ENCODE data around the gene TUBGCP3.
"Not testable (repeated sequence)": the region's sequence is repeated elsewhere in the genome, so short reads cannot be mapped to it uniquely, and the experiment has no call there.

TUBGCP3 gene, protein sequence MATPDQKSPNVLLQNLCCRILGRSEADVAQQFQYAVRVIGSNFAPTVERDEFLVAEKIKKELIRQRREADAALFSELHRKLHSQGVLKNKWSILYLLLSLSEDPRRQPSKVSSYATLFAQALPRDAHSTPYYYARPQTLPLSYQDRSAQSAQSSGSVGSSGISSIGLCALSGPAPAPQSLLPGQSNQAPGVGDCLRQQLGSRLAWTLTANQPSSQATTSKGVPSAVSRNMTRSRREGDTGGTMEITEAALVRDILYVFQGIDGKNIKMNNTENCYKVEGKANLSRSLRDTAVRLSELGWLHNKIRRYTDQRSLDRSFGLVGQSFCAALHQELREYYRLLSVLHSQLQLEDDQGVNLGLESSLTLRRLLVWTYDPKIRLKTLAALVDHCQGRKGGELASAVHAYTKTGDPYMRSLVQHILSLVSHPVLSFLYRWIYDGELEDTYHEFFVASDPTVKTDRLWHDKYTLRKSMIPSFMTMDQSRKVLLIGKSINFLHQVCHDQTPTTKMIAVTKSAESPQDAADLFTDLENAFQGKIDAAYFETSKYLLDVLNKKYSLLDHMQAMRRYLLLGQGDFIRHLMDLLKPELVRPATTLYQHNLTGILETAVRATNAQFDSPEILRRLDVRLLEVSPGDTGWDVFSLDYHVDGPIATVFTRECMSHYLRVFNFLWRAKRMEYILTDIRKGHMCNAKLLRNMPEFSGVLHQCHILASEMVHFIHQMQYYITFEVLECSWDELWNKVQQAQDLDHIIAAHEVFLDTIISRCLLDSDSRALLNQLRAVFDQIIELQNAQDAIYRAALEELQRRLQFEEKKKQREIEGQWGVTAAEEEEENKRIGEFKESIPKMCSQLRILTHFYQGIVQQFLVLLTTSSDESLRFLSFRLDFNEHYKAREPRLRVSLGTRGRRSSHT

DNA sequence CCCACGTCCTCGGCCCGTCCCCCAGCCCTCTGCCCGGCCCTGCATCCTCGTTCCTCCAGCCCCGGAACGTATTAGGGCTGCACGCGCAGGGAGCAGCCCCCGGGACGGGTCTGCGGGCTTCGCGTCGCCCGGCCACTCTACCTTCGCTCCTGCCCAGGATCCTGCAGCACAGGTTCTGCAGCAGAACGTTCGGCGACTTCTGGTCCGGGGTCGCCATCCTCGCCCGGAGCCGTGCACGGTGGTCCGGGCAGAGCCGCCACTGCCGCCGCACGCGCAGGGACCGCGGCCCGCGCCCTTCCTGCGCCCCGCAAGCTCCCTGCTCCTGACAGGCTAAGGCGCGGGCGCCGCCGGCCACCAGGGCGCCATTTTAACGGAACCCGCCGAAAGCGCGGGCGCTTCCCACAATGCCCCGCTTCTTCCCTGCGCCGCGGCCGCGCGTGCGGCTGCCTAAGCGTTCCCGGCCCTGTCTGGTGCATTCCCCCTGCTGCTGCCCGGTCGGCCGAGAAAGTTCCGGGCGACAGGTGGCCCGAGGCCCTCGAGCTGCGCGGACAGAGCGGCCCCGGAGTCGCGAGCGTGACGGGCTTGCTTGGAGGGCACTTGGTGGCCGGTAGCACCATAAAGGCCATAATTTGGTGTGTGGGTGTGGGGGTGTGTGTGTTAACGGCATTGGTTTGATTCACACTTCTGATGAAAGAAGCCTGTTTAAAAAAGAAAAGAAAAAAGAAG is at the start of gene TUBGCP3:
TSS of gene TUBGCP3 (minus strand) at position 390 of the 726 bp plus-strand sequence. CDS start at position 217, 173 bp downstream.
- DNase-seq (ENCODE audit: low read depth), result peak; percentile 63

DNA sequence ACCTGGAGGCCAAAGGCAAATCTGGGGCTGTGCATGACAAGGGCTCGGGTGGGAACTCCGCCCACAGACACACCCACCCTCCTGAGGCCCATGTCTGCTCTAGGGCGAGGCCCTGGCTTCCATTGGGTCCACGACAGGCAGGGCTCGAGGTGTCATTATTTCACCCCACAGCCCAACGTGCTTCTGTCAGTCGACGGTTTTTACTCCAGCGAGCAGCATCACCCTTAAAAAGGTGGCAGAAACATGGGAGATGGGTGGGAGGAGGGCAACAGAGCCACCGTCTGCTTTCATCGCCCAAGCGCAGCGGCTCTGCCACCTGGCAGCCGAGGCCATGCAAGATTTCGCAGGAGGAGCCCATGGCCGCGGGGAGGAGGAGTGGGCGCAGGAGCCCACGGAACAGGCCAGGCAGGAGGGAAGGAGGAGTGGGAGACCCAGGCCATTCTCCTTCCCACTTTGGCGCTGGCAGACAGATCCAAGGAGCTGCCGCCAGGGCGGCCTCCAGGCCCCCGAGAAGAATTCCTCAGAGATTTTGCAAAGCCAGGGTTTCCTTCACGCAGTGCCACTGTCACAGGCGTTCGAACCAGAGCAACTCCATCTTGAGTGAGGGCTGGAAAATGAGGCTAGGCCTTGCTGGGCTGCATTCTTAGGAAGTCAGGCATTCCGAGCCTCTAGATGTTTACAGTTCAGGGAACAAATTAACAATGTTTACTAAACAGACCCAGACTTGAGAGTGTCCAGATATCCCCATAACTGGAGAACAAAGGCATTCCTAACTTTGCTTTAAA is 49.3 kb upstream of the TUBGCP3 start:
- DNase-seq (ENCODE audit: low read depth), result no peak

DNA sequence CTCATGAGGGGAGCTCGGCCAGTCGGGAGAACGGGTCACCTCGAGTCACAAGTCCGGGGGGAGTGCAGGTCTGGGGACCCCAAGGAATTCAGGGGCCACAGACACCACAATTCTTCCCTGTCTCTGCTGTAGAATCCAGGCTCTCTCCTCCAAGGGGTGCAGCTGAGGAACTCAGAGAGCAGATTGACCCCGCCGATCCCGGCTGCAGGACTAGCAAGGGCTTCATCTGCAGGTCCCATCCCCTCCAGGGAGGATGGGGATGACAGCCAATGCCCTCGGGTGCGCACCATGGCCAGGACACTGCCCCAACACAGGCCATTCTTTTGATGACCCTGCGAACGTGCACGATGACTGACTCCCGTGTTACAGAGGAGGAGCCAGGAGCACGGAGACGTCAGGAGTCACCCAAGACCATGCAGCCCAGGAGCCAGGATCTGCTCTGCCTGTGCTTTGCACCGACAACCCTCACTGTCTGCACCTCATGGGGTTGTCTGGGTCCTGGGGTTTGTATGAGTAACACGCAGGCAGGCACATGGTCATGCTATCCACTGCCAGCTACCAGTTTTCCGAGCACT is 48.5 kb upstream of the TUBGCP3 start:
- no peak for DNase-seq (ENCODE audit: low read depth)

DNA sequence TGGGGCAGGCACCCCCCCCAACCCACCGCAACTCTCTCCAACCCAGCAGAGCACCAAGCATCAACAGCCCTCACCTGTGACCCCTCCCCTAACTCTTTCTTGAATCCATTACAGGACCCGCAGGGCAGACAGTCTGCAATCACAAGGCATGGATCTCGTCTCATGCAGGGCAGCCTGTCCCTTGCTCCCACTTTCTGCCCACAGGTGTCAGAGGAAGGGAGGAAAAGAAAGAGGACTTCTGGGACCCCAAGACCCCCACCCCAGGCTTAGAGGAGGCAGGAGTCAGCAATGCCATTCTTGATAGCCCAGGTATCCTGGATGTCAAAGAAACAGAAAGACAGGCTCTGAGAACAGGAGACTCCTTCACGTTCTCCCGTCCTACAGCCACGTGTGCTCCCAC is 47.4 kb upstream of the TUBGCP3 start:
- DNase-seq (ENCODE audit: low read depth), result no peak

DNA sequence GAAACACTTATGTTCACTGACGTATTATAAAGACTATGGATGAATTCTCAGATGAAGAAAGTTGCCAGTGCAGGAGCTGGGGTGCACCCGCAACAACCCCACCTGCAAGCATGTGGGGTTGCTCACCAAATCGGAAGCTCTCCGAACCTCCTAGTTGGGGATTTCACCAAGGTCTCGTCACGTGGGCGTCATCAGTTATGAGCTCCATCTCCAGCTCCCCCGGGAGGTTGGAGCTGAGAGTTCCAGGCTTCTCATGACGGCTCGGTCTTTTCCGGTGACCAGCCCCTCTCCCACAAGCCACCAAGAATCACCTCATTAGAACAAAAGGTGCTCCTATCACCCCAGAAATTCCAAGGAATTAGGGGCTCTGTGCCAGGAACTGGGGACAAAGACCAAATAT is 46.1 kb upstream of the TUBGCP3 start:
- DNase-seq (ENCODE audit: low read depth), result no peak

DNA sequence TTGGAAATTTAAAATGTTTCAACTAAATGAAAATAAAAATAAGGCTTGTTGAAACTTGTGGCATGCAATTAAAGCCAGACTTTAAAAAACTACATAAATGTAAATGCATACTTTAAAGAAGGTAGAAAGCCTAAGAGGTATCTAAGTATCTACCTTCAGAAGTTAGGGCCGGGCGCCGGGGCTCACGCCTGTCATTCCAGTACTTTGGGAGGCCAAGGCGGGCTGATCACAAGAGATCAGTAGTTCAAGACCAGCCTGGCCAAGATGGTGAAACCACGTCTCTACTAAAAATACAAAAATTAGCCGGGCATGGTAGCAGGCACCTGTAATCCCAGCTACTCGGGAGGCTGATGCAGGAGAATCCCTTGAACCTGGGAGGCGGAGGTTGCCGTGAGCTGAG is 42.3 kb upstream of the TUBGCP3 start:
- not testable (repeated sequence) for DNase-seq (ENCODE audit: low read depth)

DNA sequence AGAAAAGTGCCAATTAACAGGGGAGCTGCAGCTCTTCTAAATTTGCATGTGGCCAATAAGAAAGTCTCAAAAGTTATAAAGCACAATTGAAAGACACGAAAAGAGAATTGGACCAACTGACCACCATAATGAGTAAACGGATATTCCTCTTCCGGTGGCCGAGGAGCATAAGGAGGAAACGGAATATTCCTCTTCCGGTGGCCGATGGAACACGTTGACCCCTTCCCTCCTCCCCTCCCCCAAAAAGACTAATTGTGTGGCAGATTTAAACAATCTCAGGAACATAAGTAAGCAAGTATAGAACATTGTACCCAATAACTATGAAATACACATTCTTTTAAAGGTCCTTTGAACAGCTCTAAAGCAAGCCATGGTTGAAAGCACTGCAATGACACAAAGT is 41.2 kb upstream of the TUBGCP3 start:
- DNase-seq (ENCODE audit: low read depth), result no peak

DNA sequence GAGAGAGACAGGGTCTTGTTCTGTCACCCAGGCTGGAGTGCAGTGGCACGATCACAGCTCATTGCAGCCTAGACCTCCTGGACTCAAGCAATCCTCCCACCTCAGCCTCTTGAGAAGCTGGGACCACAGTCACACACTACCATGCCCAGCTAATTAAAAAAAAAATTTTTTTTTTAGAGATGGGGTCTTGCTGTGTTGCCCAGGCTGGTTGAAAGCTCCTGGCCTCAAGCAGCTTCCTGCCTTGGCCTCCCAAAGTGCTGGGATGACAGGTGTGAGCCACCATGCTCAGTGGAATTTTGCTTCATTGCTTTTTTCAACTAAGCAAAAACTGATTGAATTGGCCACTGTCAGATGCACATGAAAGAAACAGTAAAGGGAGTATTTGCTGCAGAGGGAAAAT is 39.7 kb upstream of the TUBGCP3 start:
- DNase-seq (ENCODE audit: low read depth), result not testable (repeated sequence)

DNA sequence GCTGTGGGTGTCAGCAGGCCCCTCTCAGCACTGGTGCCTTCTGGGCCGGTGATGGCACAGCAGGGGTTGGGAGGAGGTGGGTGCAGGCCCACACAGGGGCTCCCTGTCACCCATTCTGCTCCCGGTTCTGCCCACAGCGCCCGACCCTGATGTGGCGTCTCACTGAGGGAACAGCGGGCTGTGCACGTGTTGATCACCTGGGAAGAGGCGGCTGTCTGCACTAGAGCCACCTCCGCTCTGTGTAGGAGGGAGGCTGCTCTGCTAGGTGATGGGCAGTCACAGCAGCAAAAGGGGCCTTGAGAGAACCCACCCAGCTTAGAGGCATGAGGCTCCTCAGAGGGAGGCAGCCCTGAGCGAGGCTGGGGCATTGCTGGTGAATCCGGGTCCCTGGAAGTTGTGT is 39.2 kb upstream of the TUBGCP3 start:
- no peak for DNase-seq (ENCODE audit: low read depth)

DNA sequence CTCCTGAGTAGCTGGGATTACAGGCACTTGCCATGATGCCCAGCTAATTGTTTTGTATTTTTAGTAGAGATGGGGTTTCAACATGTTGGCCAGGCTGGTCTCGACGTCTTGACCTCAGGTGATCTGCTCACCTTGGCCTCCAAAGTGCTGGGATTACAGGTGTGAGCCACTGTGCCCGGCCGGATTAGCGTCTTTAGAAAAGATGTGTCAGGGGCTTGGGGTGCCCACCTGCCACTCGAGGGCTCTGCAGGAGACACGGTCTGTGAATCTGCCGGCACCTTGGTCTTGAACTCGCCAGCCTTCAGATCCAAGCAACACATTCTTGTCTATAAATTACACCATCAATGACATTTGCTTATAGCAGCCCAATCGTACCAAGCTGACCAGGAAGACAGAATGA is 38.8 kb upstream of the TUBGCP3 start:
- DNase-seq (ENCODE audit: low read depth), result no peak

DNA sequence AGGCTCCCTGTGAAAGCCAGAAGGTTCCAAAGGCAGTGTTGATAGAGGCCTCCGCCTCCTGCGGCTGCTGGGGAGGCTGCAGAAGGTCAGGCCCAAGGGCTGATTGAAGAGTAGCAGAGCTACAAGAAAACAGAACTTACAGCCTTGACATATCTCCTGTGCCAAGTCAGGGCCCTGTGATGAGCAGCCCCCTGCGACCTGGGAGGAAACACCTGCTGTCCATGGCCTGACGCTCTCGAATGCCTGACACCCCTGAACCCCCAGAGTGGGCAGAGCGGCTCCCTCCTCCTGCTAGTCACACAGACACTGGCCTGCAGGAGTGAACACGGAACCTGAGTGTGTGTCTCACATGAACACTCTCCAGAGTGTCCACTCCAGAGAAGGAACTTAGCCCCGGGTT is 38.2 kb upstream of the TUBGCP3 start:
- no peak for DNase-seq (ENCODE audit: low read depth)

DNA sequence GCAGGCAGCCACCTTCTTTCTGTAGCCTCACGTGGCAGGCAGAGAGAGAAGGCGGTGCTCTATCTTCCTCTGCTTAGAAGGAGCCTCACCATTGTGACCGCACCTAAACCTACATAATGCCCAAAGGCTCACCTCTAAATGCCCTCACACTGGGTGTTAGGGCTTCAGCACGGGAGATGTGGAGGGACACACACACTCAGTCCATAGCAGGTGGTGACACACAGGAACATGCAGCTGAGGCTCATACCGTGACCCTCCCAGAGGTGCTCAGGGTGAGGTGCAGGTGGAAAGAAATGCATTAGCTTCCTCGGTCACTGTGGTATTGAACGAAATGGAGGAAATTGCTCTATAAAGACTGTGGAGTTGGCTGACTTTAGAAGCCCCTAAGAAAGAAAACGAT is 37.7 kb upstream of the TUBGCP3 start:
- no peak for DNase-seq (ENCODE audit: low read depth)

DNA sequence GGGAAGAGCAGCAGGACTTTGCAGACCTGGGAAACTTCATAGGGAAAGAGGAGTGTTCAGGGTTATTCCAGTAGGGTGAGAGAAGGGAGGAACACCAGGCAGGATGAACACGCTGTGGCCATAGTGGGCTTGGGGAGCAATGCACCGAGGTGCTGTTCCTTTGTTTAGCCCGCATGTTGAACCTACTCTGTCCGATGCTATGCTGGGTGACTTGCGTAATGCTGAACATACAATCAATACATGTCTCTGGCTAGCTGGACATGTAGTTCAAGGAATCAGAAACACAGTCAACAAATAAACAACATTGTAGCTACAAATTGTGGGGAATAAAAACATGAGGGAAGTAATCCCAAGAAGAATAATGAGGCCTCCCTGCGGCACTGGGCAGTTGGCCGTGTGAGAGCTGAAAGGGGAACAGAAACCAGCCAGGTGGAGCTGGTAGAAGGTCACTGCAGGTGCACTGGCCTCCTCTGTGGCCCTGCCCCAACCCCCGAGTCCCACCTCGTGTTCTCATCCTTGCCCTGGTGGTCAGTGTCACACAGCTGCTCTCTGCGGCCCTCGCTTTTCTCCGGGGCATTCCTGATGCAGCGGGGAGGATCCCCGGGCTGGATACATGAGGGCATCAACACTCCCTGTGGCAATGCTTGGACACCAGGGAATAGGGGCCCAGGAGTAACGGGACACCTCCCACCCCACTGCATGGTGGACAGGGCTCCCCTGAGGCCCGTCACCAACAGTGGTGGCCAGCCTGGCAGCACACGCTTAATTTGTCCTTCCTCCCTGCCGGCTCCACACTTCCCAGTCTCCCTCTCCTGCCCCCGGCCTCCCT is 36.9 kb upstream of the TUBGCP3 start:
- DNase-seq (ENCODE audit: low read depth), result no peak

DNA sequence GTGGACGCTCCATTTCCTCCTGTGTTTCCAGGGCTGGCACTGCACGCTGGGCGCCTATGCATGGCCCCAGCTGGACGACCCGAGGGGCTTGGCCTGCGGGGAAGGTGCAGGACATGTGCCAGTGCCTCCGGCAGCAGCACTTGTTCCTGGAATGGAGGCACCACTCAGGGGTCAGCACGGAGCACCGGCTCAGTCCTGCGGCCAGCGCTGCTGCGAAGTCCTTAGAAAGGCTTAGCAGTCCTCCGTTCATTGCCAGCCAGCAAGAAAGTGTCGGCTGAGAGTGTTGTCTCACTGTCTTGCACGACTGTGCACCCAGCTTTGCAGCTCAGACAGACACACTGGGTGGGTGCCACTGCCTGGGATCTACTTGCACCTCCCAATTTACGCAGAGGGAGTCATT is 36.1 kb upstream of the TUBGCP3 start:
- DNase-seq (ENCODE audit: low read depth), result no peak

DNA sequence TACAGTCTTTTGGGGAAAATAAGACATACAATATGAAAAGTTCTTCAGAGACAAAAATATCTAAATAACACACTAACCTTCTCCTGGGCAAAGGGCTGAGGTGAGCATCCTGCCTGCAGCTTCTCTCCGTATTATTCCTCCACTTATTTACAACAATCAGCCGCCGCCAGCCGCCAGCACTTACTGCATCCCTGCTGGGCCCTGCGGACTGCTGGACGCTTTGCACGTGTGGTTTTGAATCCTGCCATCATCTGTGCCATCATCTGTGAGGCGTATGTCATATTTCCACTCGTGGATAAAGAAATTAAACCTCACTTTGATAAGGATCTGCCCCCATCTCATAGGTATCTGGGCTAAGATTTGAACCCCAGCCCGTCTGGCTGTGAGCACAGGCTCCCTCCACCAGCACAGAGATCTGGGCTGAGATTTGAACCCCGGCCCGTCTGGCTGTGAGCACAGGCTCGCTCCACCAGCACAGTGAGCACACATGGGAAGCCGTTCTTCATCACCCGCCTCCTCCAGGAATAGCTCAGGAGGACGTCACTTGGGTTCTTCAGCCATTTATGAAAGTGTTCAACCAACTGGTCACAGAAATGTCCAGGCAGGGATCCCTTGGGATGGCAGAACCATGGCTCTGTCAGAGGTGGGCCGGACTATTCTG is 35.2 kb upstream of the TUBGCP3 start:
- no peak for DNase-seq (ENCODE audit: low read depth)

DNA sequence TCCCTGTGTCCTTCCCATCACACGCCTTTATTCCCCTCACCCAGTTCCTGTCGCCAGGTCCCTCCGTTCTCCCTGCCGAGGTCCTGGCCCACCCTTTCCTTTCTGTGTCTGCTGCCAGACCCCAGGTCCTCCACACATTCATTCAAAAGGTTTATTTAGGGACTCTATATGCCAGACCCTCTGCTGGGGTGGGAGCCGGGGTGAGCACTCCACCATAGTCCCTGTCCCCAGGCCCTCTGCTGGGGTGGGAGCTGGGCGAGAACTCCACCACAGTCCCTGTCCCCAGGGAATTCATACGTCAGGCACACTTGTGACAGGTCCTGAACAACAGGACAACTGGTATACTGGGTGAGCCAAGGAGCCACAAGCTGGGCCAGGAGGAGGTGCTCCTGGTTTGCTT is 34.4 kb upstream of the TUBGCP3 start:
- DNase-seq (ENCODE audit: low read depth), result no peak

DNA sequence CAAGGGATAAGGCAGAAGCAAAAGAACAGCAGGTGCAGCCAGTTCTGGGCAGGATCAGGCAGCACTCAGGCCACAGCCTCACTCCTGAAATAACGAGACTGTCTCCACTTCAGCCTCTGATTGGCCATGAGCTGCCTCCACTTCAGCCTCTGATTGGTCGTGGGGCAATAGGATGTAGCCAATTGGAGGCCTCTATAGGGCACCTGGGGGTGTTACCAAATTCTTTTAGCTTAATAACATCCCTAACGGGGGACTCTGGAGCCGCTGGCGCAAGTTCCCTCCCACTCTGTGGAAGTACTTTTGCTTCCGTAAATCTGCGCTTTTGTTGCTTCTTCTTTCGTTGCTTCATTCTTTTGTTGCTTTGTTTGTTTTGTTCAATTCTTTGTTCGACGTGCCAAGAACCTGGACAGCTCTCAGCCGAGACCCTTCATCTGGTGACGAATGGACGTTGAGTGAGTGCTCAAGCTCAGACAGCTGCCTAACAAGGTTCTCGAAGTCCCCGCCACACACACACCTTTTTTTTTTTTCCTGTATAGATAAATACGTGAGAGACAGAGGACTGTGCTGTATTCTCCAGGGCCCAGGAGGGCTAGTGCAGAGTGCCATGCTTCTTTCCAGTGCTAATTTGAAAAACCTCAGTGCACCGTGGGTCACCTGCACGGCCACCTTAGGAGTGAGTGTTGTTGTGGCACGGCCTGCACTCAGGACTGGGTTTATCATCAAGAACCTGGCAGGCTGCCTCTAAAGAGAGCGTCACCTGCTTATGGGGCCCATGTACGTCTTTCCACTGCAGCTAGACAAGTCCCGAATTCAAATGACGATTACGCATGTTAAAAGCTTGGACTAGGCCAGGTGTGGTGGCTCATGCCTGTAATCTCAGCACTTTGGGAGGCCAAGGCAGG is 32.0 kb upstream of the TUBGCP3 start:
- no peak for DNase-seq (ENCODE audit: low read depth)

DNA sequence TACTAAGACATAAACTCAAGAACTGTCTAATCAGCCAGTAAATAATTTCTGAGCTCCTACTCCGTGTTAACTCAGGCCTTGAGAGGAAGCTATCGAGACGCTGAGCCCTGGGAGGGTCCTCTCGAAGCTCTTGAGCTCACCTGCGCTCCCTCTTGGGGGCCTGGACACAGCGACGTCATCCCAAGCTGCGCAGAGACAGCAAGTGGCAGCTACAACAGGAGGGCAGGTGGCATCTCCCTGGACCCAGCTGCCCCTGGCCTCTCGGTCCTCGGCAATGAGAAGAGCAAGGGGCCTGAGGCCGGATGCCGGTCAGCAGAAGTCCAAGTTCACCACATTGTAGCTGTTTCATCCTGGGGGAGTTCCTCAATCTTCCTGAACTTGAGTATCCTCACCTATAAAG is 30.5 kb upstream of the TUBGCP3 start:
- no peak for DNase-seq (ENCODE audit: low read depth)
